ENCODE data around the gene LSM14B. TPM values are rescaled to one million over a fixed set of nuclear protein-coding genes. Genes with fewer than 3 reads are reported as not detected.

Gene LSM14B
- total RNA-seq, 1 donor from 2014 or later = 64.3 TPM

- Mint-ChIP-seq H3K9me3 (no peaks in the 10 kb centered on the region), H3K36me3 (peaks cover 34% of the 10 kb centered on the region), H3K27ac (no peak overlapping the region), H3K4me3 (no peak overlapping the region), H3K27me3 (ENCODE audit: low read depth) (no peaks in the 10 kb centered on the region), H3K4me1 (peaks cover 16% of the 10 kb centered on the region)
- no peak for DNase-seq (ENCODE audit: low spot score in 2 of 2, unreplicated experiment in 2 of 2)
- no peak for TF ChIP-seq CTCF (IDR thresholded peaks at IDR 0.05; ENCODE audit: unreplicated experiment)
These were observed 3.9 kb downstream of the LSM14B start for GRCh38 chr20:62126141-62126540.

- H3K36me3 Mint-ChIP-seq = peaks cover 44% of the 10 kb centered on the region
- no peak overlapping the region for H3K27ac Mint-ChIP-seq
- no peaks in the 10 kb centered on the region for H3K27me3 Mint-ChIP-seq (ENCODE audit: low read depth)
- H3K9me3 Mint-ChIP-seq = no peaks in the 10 kb centered on the region
- no peak overlapping the region for H3K4me3 Mint-ChIP-seq
- TF ChIP-seq CTCF (IDR thresholded peaks at IDR 0.05; ENCODE audit: unreplicated experiment) = no peak
- peaks cover 14% of the 10 kb centered on the region for H3K4me1 Mint-ChIP-seq
- no peak for DNase-seq (ENCODE audit: low spot score in 2 of 2, unreplicated experiment in 2 of 2)
These were observed 5.5 kb downstream of the LSM14B start for GRCh38 chr20:62127799-62128198.

DNA sequence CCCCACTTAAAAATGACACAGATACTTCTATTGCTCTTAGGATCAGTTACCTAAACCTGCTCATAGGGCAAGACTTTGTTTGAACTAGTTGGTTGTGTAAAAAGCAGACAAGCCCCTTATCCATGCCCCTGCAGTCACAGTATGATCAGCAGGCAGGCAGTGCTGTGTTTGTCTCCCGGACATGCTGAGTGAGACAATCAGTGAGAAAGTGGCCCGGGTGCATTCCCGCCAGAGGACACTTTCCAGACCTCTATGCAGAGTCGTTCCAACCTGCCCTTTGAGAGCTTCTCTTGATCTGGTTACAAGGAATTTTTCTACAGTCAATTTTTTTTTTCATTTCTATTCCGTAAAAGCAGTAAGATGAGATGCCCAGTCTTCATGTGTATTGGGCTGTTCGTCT, 6.2 kb downstream of the LSM14B start:
- Mint-ChIP-seq H3K4me1 (peaks cover 12% of the 10 kb centered on the region), H3K27me3 (ENCODE audit: low read depth) (no peaks in the 10 kb centered on the region), H3K27ac (no peak overlapping the region), H3K4me3 (no peak overlapping the region), H3K9me3 (no peaks in the 10 kb centered on the region), H3K36me3 (peaks cover 44% of the 10 kb centered on the region)
- no peak for TF ChIP-seq CTCF (IDR thresholded peaks at IDR 0.05; ENCODE audit: unreplicated experiment)
- DNase-seq (ENCODE audit: low spot score in 2 of 2, unreplicated experiment in 2 of 2) = no peak

- H3K27me3 Mint-ChIP-seq (ENCODE audit: low read depth) = no peaks in the 10 kb centered on the region
- H3K36me3 Mint-ChIP-seq = peaks cover 41% of the 10 kb centered on the region
These were observed 7.7 kb downstream of the LSM14B start for GRCh38 chr20:62129731-62130531.

GRCh38 chr20:62131560-62132320, 9.5 kb downstream of the LSM14B start:
- Mint-ChIP-seq H3K4me1 (no peaks in the 10 kb centered on the region), H3K9me3 (no peaks in the 10 kb centered on the region), H3K4me3 (no peak overlapping the region), H3K36me3 (peaks cover 40% of the 10 kb centered on the region), H3K27ac (no peak overlapping the region), H3K27me3 (ENCODE audit: low read depth) (no peaks in the 10 kb centered on the region)
- no peak for DNase-seq (ENCODE audit: low spot score in 2 of 2, unreplicated experiment in 2 of 2)
- no peak for TF ChIP-seq CTCF (IDR thresholded peaks at IDR 0.05; ENCODE audit: unreplicated experiment)

More at GRCh38 chr20:62129731-62130531, 7.7 kb downstream of the LSM14B start:
- Mint-ChIP-seq H3K27ac (no peak overlapping the region), H3K4me1 (no peaks in the 10 kb centered on the region), H3K4me3 (no peak overlapping the region), H3K9me3 (no peaks in the 10 kb centered on the region)
- no peak for TF ChIP-seq CTCF (IDR thresholded peaks at IDR 0.05; ENCODE audit: unreplicated experiment)
- no peak for DNase-seq (ENCODE audit: low spot score in 2 of 2, unreplicated experiment in 2 of 2)
